Measurements from ENCODE around the gene ARHGEF12.

ARHGEF12 gene

GRCh38 chr11:120327311-120327710 lies 8.9 kb upstream of the ARHGEF12 start:
- Histone ChIP-seq H4K20me1 (ENCODE audit: insufficient read depth, low read length) (no peaks in the 10 kb centered on the region), H3K36me3 (replicated peaks; ENCODE audit: low read depth, low read length) (no peaks in the 10 kb centered on the region), H2AFZ (ENCODE audit: low read depth, low read length) (no peak overlapping the region), H3K27me3 (ENCODE audit: low read depth, low read length) (peaks cover 25% of the 10 kb centered on the region), H3K4me2 (ENCODE audit: low read length) (peak overlapping the region; percentile 29; the same call in 1 of the 2 replicates), H3K4me3 (ENCODE audit: low read length) (no peak overlapping the region), H3K9me3 (ENCODE audit: insufficient read depth, low read length) (no peaks in the 10 kb centered on the region), H3K27ac (ENCODE audit: low read length) (no peak overlapping the region), H3K9ac (ENCODE audit: low read length) (no peak overlapping the region), H3K79me2 (ENCODE audit: low read length) (no peaks in the 10 kb centered on the region), H3K4me1 (ENCODE audit: low read length) (peaks cover 10% of the 10 kb centered on the region)
- TF ChIP-seq EZH2phosphoT487 (IDR thresholded peaks at IDR 0.05; ENCODE audit: low read depth), result no peak
- no peak for TF ChIP-seq CTCF (IDR thresholded peaks at IDR 0.05; ENCODE audit: low read depth, low read length)

- Histone ChIP-seq H3K4me3 (ENCODE audit: low read length) (no peak overlapping the region), H3K4me2 (ENCODE audit: low read length) (no peak overlapping the region), H3K9ac (ENCODE audit: low read length) (no peak overlapping the region), H3K27ac (ENCODE audit: low read length) (no peak overlapping the region), H3K27me3 (ENCODE audit: low read depth, low read length) (peaks cover 33% of the 10 kb centered on the region), H3K36me3 (replicated peaks; ENCODE audit: low read depth, low read length) (no peaks in the 10 kb centered on the region), H3K4me1 (ENCODE audit: low read length) (peaks cover 10% of the 10 kb centered on the region), H4K20me1 (ENCODE audit: insufficient read depth, low read length) (no peaks in the 10 kb centered on the region), H3K9me3 (ENCODE audit: insufficient read depth, low read length) (no peaks in the 10 kb centered on the region), H3K79me2 (ENCODE audit: low read length) (no peaks in the 10 kb centered on the region), H2AFZ (ENCODE audit: low read depth, low read length) (no peak overlapping the region)
- TF ChIP-seq CTCF (IDR thresholded peaks at IDR 0.05; ENCODE audit: low read depth, low read length) (no peak), EZH2phosphoT487 (IDR thresholded peaks at IDR 0.05; ENCODE audit: low read depth) (no peak)
Observed at GRCh38 chr11:120329556-120329955, 6.7 kb upstream of the ARHGEF12 start.

DNA sequence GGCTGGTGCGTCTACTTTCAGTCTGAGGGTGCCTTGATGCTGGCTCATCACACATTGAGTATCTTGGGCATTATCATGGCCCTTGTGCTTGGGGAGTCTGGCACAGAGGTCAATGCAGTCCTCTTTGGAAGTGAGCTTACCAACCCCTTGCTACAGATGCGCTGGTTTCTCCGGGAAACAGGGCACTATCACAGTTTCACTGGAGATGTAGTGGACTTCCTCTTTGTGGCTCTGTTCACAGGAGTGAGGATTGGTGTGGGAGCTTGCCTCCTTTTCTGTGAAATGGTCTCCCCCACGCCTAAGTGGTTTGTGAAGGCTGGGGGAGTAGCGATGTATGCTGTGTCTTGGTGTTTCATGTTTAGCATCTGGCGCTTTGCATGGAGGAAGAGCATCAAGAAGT lies 6.2 kb upstream of the ARHGEF12 start:
- Histone ChIP-seq H3K9ac (ENCODE audit: low read length) (no peak overlapping the region), H3K4me3 (ENCODE audit: low read length) (no peak overlapping the region), H2AFZ (ENCODE audit: low read depth, low read length) (no peak overlapping the region), H3K36me3 (replicated peaks; ENCODE audit: low read depth, low read length) (no peaks in the 10 kb centered on the region), H3K79me2 (ENCODE audit: low read length) (no peaks in the 10 kb centered on the region), H3K27ac (ENCODE audit: low read length) (no peak overlapping the region), H3K27me3 (ENCODE audit: low read depth, low read length) (peaks cover 33% of the 10 kb centered on the region), H3K4me1 (ENCODE audit: low read length) (peaks cover 11% of the 10 kb centered on the region), H3K9me3 (ENCODE audit: insufficient read depth, low read length) (no peaks in the 10 kb centered on the region), H3K4me2 (ENCODE audit: low read length) (no peak overlapping the region), H4K20me1 (ENCODE audit: insufficient read depth, low read length) (no peaks in the 10 kb centered on the region)
- TF ChIP-seq CTCF (IDR thresholded peaks at IDR 0.05; ENCODE audit: low read depth, low read length), result no peak
- no peak for TF ChIP-seq EZH2phosphoT487 (IDR thresholded peaks at IDR 0.05; ENCODE audit: low read depth)

- Histone ChIP-seq H3K36me3 (replicated peaks; ENCODE audit: low read depth, low read length) (no peaks in the 10 kb centered on the region), H3K9me3 (ENCODE audit: insufficient read depth, low read length) (no peaks in the 10 kb centered on the region), H4K20me1 (ENCODE audit: insufficient read depth, low read length) (no peaks in the 10 kb centered on the region), H3K79me2 (ENCODE audit: low read length) (no peaks in the 10 kb centered on the region), H2AFZ (ENCODE audit: low read depth, low read length) (no peak overlapping the region), H3K9ac (ENCODE audit: low read length) (no peak overlapping the region), H3K27ac (ENCODE audit: low read length) (no peak overlapping the region), H3K4me2 (ENCODE audit: low read length) (no peak overlapping the region), H3K4me1 (ENCODE audit: low read length) (peaks cover 16% of the 10 kb centered on the region), H3K27me3 (ENCODE audit: low read depth, low read length) (peaks cover 32% of the 10 kb centered on the region), H3K4me3 (ENCODE audit: low read length) (no peak overlapping the region)
- TF ChIP-seq EZH2phosphoT487 (IDR thresholded peaks at IDR 0.05; ENCODE audit: low read depth) (no peak), CTCF (IDR thresholded peaks at IDR 0.05; ENCODE audit: low read depth, low read length) (no peak)
Observed at GRCh38 chr11:120331301-120331996, 4.8 kb upstream of the ARHGEF12 start.

Measured in OCI-LY3 (cell line).